GM23338 (cell line): ENCODE measurements around the gene WDR41.

Source experiments
- CREB1 ChIP-seq: fragments of 250-450 bp; sonication (Bioruptor Pico); IDR thresholded peaks from 2 replicates; pipeline ENCODE4 v1.5.0; 2020; ENCODE audit warnings: low read depth, mild to moderate bottlenecking, moderate library complexity
- EZH2 ChIP-seq: fragments of 200-600 bp; sonication (generic); IDR thresholded peaks from one replicate; pipeline ENCODE4 v1.8.0; 2017; ENCODE audit warnings: antibody characterized with exemption, mild to moderate bottlenecking, low read depth; ENCODE audit not compliant: unreplicated experiment
- EZH2phosphoT487 ChIP-seq: fragments of 200-600 bp; sonication (generic); IDR thresholded peaks from one replicate; pipeline ENCODE4 v1.8.1; 2018; ENCODE audit warnings: antibody characterized with exemption; ENCODE audit not compliant: unreplicated experiment
- JUNB ChIP-seq: IDR thresholded peaks from one replicate; pipeline ENCODE4 v1.6.1; 2016; ENCODE audit warnings: antibody characterized with exemption; ENCODE audit not compliant: unreplicated experiment
- NANOG ChIP-seq: IDR thresholded peaks from 2 replicates; pipeline ENCODE4 v1.6.1; 2016; ENCODE audit warnings: antibody characterized with exemption, borderline replicate concordance
- POLR2AphosphoS5 ChIP-seq: IDR thresholded peaks from 2 replicates; pipeline ENCODE4 v1.6.1; 2016; ENCODE audit warnings: antibody characterized with exemption, low read depth
- REST ChIP-seq: IDR thresholded peaks from one replicate; pipeline ENCODE4 v1.6.1; 2018; ENCODE audit warnings: antibody characterized with exemption; ENCODE audit not compliant: unreplicated experiment
- TF ChIP-seq, protein P1 (sequence below), 2 experiments: fragments of 200-600 bp in 1 of 2; sonication (generic) in 1 of 2; conservative IDR thresholded peaks; 2 replicates each; pipeline versions ENCODE4 v1.5.1 to v1.6.1; 2016 to 2017; ENCODE audit warnings: antibody characterized with exemption in 2 of 2, low read depth in 2 of 2, mild to moderate bottlenecking in 2 of 2, moderate library complexity in 1 of 2

GRCh38 chr5:77437194-77437593, 54.9 kb downstream of the WDR41 start:
- TF ChIP-seq EZH2 (no peak), POLR2AphosphoS5 (no peak), EZH2phosphoT487 (no peak), REST (no peak), NANOG (no peak), JUNB (no peak), CREB1 (CRISPR knock-in tag) (no peak)
- TF ChIP-seq, protein P1, sequence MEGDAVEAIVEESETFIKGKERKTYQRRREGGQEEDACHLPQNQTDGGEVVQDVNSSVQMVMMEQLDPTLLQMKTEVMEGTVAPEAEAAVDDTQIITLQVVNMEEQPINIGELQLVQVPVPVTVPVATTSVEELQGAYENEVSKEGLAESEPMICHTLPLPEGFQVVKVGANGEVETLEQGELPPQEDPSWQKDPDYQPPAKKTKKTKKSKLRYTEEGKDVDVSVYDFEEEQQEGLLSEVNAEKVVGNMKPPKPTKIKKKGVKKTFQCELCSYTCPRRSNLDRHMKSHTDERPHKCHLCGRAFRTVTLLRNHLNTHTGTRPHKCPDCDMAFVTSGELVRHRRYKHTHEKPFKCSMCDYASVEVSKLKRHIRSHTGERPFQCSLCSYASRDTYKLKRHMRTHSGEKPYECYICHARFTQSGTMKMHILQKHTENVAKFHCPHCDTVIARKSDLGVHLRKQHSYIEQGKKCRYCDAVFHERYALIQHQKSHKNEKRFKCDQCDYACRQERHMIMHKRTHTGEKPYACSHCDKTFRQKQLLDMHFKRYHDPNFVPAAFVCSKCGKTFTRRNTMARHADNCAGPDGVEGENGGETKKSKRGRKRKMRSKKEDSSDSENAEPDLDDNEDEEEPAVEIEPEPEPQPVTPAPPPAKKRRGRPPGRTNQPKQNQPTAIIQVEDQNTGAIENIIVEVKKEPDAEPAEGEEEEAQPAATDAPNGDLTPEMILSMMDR (conservative IDR thresholded peaks at IDR 0.05; ENCODE audit: low read depth in 2 of 2): peak; percentile 43 to 61
